Measurements from ENCODE around the gene C12orf56. TPM values are rescaled to one million over a fixed set of nuclear protein-coding genes. Genes with fewer than 3 reads are reported as not detected.
"Not testable (repeated sequence)": the region's sequence is repeated elsewhere in the genome, so short reads cannot be mapped to it uniquely, and the experiment has no call there.

C12orf56 gene
- total and polyA plus RNA-seq, 4 donors, result 0.19 to 2.4 (median 1.2) TPM

- WGBS (ENCODE audit: insufficient coverage), result no CpG with 5 or more reads among the region's 3 CpGs
- Histone ChIP-seq H3K4me3 (ENCODE audit: low read depth, low read length) (no peak overlapping the region), H3K9me3 (ENCODE audit: control insufficient read depth, insufficient read depth, low read length) (no peaks in the 10 kb centered on the region), H3K36me3 (ENCODE audit: control insufficient read depth, insufficient read depth, low read length) (no peaks in the 10 kb centered on the region), H3K27me3 (ENCODE audit: control insufficient read depth, insufficient read depth, low read length) (no peaks in the 10 kb centered on the region), H3K27ac (ENCODE audit: low read depth, low read length) (peak overlapping the region; percentile 73), H3K4me1 (ENCODE audit: control insufficient read depth, insufficient read depth, low read length) (peaks cover 2% of the 10 kb centered on the region)
- no peak for DNase-seq (ENCODE audit: low read depth in 4 of 6, low spot score in 6 of 6)
Observed at GRCh38 chr12:64323476-64324225, 66.9 kb downstream of the C12orf56 start.

- Histone ChIP-seq H3K27ac (ENCODE audit: low read depth, low read length) (peak overlapping the region; percentile 40), H3K9me3 (ENCODE audit: control insufficient read depth, insufficient read depth, low read length) (no peaks in the 10 kb centered on the region)
Observed at GRCh38 chr12:64323006-64323405, 67.6 kb downstream of the C12orf56 start.

GRCh38 chr12:64320611-64321010 lies 69.9 kb downstream of the C12orf56 start:
- Histone ChIP-seq H3K27ac (ENCODE audit: low read depth, low read length) (peak overlapping the region; percentile 44), H3K27me3 (ENCODE audit: control insufficient read depth, insufficient read depth, low read length) (no peaks in the 10 kb centered on the region), H3K36me3 (ENCODE audit: control insufficient read depth, insufficient read depth, low read length) (no peaks in the 10 kb centered on the region), H3K4me1 (ENCODE audit: control insufficient read depth, insufficient read depth, low read length) (peaks cover 3% of the 10 kb centered on the region), H3K9me3 (ENCODE audit: control insufficient read depth, insufficient read depth, low read length) (no peaks in the 10 kb centered on the region), H3K4me3 (ENCODE audit: low read depth, low read length) (no peak overlapping the region)
- no CpG with 5 or more reads among the region's 1 CpG for WGBS (ENCODE audit: insufficient coverage)
- DNase-seq (ENCODE audit: low read depth in 4 of 6, low spot score in 6 of 6), result peak in 1 of 6 donors; percentile 21

More at GRCh38 chr12:64323006-64323405, 67.6 kb downstream of the C12orf56 start:
- no peak overlapping the region for H3K4me3 ChIP-seq (ENCODE audit: low read depth, low read length)
- H3K27me3 ChIP-seq (ENCODE audit: control insufficient read depth, insufficient read depth, low read length), result no peaks in the 10 kb centered on the region
- H3K4me1 ChIP-seq (ENCODE audit: control insufficient read depth, insufficient read depth, low read length), result peaks cover 3% of the 10 kb centered on the region
- DNase-seq (ENCODE audit: low read depth in 4 of 6, low spot score in 6 of 6), result no peak
- 67% methylated on average over 2 of the region's 4 CpGs for WGBS (ENCODE audit: insufficient coverage)
- no peaks in the 10 kb centered on the region for H3K36me3 ChIP-seq (ENCODE audit: control insufficient read depth, insufficient read depth, low read length)

GRCh38 chr12:64319540-64320225 lies 70.9 kb downstream of the C12orf56 start:
- H3K27ac ChIP-seq (ENCODE audit: low read depth, low read length), result peak overlapping the region; percentile 44
- not testable (repeated sequence) for H3K9me3 ChIP-seq (ENCODE audit: control insufficient read depth, insufficient read depth, low read length); H3K4me3 ChIP-seq (ENCODE audit: low read depth, low read length); H3K36me3 ChIP-seq (ENCODE audit: control insufficient read depth, insufficient read depth, low read length); H3K4me1 ChIP-seq (ENCODE audit: control insufficient read depth, insufficient read depth, low read length); H3K27me3 ChIP-seq (ENCODE audit: control insufficient read depth, insufficient read depth, low read length); DNase-seq (ENCODE audit: low read depth in 4 of 6, low spot score in 6 of 6)
- WGBS (ENCODE audit: insufficient coverage), result 85% methylated on average over 18 of the region's 23 CpGs

GRCh38 chr12:64318605-64319004 lies 72.0 kb downstream of the C12orf56 start:
- DNase-seq (ENCODE audit: low read depth in 4 of 6, low spot score in 6 of 6), result peak in 1 of 6 donors; percentile 24

GRCh38 chr12:64311877-64312276 lies 78.7 kb downstream of the C12orf56 start:
- Histone ChIP-seq H3K4me3 (ENCODE audit: low read depth, low read length) (no peak overlapping the region), H3K9me3 (ENCODE audit: control insufficient read depth, insufficient read depth, low read length) (no peaks in the 10 kb centered on the region), H3K27ac (ENCODE audit: low read depth, low read length) (no peak overlapping the region), H3K27me3 (ENCODE audit: control insufficient read depth, insufficient read depth, low read length) (no peaks in the 10 kb centered on the region), H3K4me1 (ENCODE audit: control insufficient read depth, insufficient read depth, low read length) (no peaks in the 10 kb centered on the region), H3K36me3 (ENCODE audit: control insufficient read depth, insufficient read depth, low read length) (no peaks in the 10 kb centered on the region)
- 100% methylated on average over 2 of the region's 4 CpGs for WGBS (ENCODE audit: insufficient coverage)
- no peak for DNase-seq (ENCODE audit: low read depth in 4 of 6, low spot score in 6 of 6)

More at GRCh38 chr12:64318605-64319004, 72.0 kb downstream of the C12orf56 start:
- Histone ChIP-seq H3K4me1 (ENCODE audit: control insufficient read depth, insufficient read depth, low read length) (peaks cover 3% of the 10 kb centered on the region), H3K36me3 (ENCODE audit: control insufficient read depth, insufficient read depth, low read length) (no peaks in the 10 kb centered on the region), H3K27me3 (ENCODE audit: control insufficient read depth, insufficient read depth, low read length) (no peaks in the 10 kb centered on the region), H3K27ac (ENCODE audit: low read depth, low read length) (peak overlapping the region; percentile 61), H3K4me3 (ENCODE audit: low read depth, low read length) (no peak overlapping the region), H3K9me3 (ENCODE audit: control insufficient read depth, insufficient read depth, low read length) (no peaks in the 10 kb centered on the region)
- WGBS (ENCODE audit: insufficient coverage), result 32% methylated on average over 2 of the region's 3 CpGs

- Histone ChIP-seq H3K36me3 (ENCODE audit: control insufficient read depth, insufficient read depth, low read length) (no peaks in the 10 kb centered on the region), H3K27me3 (ENCODE audit: control insufficient read depth, insufficient read depth, low read length) (no peaks in the 10 kb centered on the region), H3K9me3 (ENCODE audit: control insufficient read depth, insufficient read depth, low read length) (no peaks in the 10 kb centered on the region), H3K27ac (ENCODE audit: low read depth, low read length) (no peak overlapping the region), H3K4me3 (ENCODE audit: low read depth, low read length) (no peak overlapping the region), H3K4me1 (ENCODE audit: control insufficient read depth, insufficient read depth, low read length) (no peaks in the 10 kb centered on the region)
- WGBS (ENCODE audit: insufficient coverage), result 65% methylated on average over 10 of the region's 10 CpGs
- DNase-seq (ENCODE audit: low read depth in 4 of 6, low spot score in 6 of 6), result no peak
Observed at GRCh38 chr12:64304571-64304970, 86.0 kb downstream of the C12orf56 start.

GRCh38 chr12:64299628-64300027 lies 90.9 kb downstream of the C12orf56 start:
- H3K4me1 ChIP-seq (ENCODE audit: control insufficient read depth, insufficient read depth, low read length), result no peaks in the 10 kb centered on the region
- WGBS (ENCODE audit: insufficient coverage), result no CpG with 5 or more reads among the region's 3 CpGs
- H3K4me3 ChIP-seq (ENCODE audit: low read depth, low read length), result no peak overlapping the region
- H3K27me3 ChIP-seq (ENCODE audit: control insufficient read depth, insufficient read depth, low read length), result no peaks in the 10 kb centered on the region
- no peaks in the 10 kb centered on the region for H3K36me3 ChIP-seq (ENCODE audit: control insufficient read depth, insufficient read depth, low read length)
- DNase-seq (ENCODE audit: low read depth in 4 of 6, low spot score in 6 of 6), result no peak
- H3K9me3 ChIP-seq (ENCODE audit: control insufficient read depth, insufficient read depth, low read length), result no peaks in the 10 kb centered on the region
- H3K27ac ChIP-seq (ENCODE audit: low read depth, low read length), result no peak overlapping the region

- no peak overlapping the region for H3K27ac ChIP-seq (ENCODE audit: low read depth, low read length)
Observed at GRCh38 chr12:64296301-64296700, 94.3 kb downstream of the C12orf56 start.

More at GRCh38 chr12:64296301-64296700, 94.3 kb downstream of the C12orf56 start:
- Histone ChIP-seq H3K4me3 (ENCODE audit: low read depth, low read length) (no peak overlapping the region), H3K4me1 (ENCODE audit: control insufficient read depth, insufficient read depth, low read length) (no peaks in the 10 kb centered on the region), H3K36me3 (ENCODE audit: control insufficient read depth, insufficient read depth, low read length) (no peaks in the 10 kb centered on the region), H3K9me3 (ENCODE audit: control insufficient read depth, insufficient read depth, low read length) (no peaks in the 10 kb centered on the region), H3K27me3 (ENCODE audit: control insufficient read depth, insufficient read depth, low read length) (no peaks in the 10 kb centered on the region)
- DNase-seq (ENCODE audit: low read depth in 4 of 6, low spot score in 6 of 6), result no peak

All from spinal cord (tissue), 10 donors.